Naive thymus-derived CD4-positive, alpha-beta T cell (primary cell): Measurements from ENCODE around the gene PSMB8. TPM values are rescaled to one million over a fixed set of nuclear protein-coding genes. Genes with fewer than 3 reads are reported as not detected.

ENCODE experiments used
- ATAC-seq: fragments of 150-1000 bp; cut with Tn5 transposase; 2 replicates; pipeline ENCODE4 v1.10.0; 2021; ENCODE audit warnings: mild to moderate bottlenecking, moderate library complexity
- CTCF ChIA-PET: fragments of 350-600 bp; sonication (Branson Sonifier 250); formaldehyde crosslinking; loops from one replicate; lab custom pipeline; 2021; ENCODE audit warnings: antibody characterized with exemption; lab: Charles Lee
- POLR2A ChIA-PET: fragments of 350-600 bp; sonication (Branson Sonifier 250); formaldehyde crosslinking; loops from one replicate; lab custom pipeline; 2021; ENCODE audit warnings: antibody characterized with exemption, inconsistent platforms; lab: Charles Lee
- DNase-seq, 9 donors: peaks; one replicate each; pipeline versions ENCODE4 v3.0.0 to v3.0.0-alpha.2; 2020 to 2022; ENCODE audit warnings: mixed read lengths in 1 of 9
- H3K27ac ChIP-seq: one replicate; pipeline ENCODE4 v1.7.0; 2013; ENCODE audit warnings: mild to moderate bottlenecking, low read depth, low read length, moderate library complexity
- H3K27me3 ChIP-seq, 2 donors: one replicate each; pipeline ENCODE4 v1.7.0; 2013; ENCODE audit warnings: low read length in 2 of 2, mild to moderate bottlenecking in 2 of 2, moderate library complexity in 2 of 2; ENCODE audit not compliant: control insufficient read depth in 2 of 2, insufficient read depth in 2 of 2
- H3K36me3 ChIP-seq, 3 experiments: 1 replicate in 2 of 3; 2 replicates in 1 of 3; pipeline ENCODE4 v1.7.0; 2013; ENCODE audit warnings: low read length in 3 of 3, mild to moderate bottlenecking in 3 of 3, moderate library complexity in 1 of 3; ENCODE audit not compliant: insufficient read depth in 3 of 3, control insufficient read depth in 2 of 3
- H3K4me1 ChIP-seq, 2 donors: one replicate each; pipeline ENCODE4 v1.7.0; 2013; ENCODE audit warnings: low read length in 2 of 2, mild to moderate bottlenecking in 2 of 2, moderate library complexity in 1 of 2; ENCODE audit not compliant: control insufficient read depth in 2 of 2, insufficient read depth in 2 of 2
- H3K4me3 ChIP-seq: 2 replicates; pipeline ENCODE4 v1.7.0; 2013; ENCODE audit warnings: mild to moderate bottlenecking, low read length
- H3K9me3 ChIP-seq, 3 experiments: 1 replicate in 2 of 3; 2 replicates in 1 of 3; pipeline ENCODE4 v1.7.0; 2013; ENCODE audit warnings: low read length in 3 of 3; ENCODE audit not compliant: control insufficient read depth in 2 of 3
- H3K27ac Mint-ChIP-seq, 9 donors: one replicate each; pipeline ENCODE4 v1.8.0; 2020 to 2022; ENCODE audit warnings: mixed read lengths in 9 of 9, mild to moderate bottlenecking in 8 of 9, moderate library complexity in 5 of 9, inconsistent platforms in 2 of 9
- H3K27me3 Mint-ChIP-seq, 5 donors: one replicate each; pipeline ENCODE4 v1.8.0; 2021 to 2022; ENCODE audit warnings: mixed read lengths in 5 of 5, mild to moderate bottlenecking in 1 of 5
- H3K36me3 Mint-ChIP-seq, 5 donors: one replicate each; pipeline ENCODE4 v1.8.0; 2020 to 2022; ENCODE audit warnings: mixed read lengths in 5 of 5, mild to moderate bottlenecking in 3 of 5, inconsistent platforms in 1 of 5
- H3K4me1 Mint-ChIP-seq, 7 donors: one replicate each; pipeline ENCODE4 v1.8.0; 2020 to 2022; ENCODE audit warnings: mixed read lengths in 7 of 7, mild to moderate bottlenecking in 3 of 7, inconsistent platforms in 1 of 7
- H3K4me3 Mint-ChIP-seq, 10 donors: one replicate each; pipeline ENCODE4 v1.8.0; 2020 to 2022; ENCODE audit warnings: mild to moderate bottlenecking in 10 of 10, mixed read lengths in 10 of 10, moderate library complexity in 6 of 10, inconsistent platforms in 2 of 10
- H3K9me3 Mint-ChIP-seq, 11 donors: one replicate each; pipeline ENCODE4 v1.8.0; 2020 to 2022; ENCODE audit warnings: mixed read lengths in 11 of 11, mild to moderate bottlenecking in 4 of 11, inconsistent platforms in 1 of 11, moderate library complexity in 1 of 11
- intact Hi-C, 2 donors: fragments of 100-400 bp; cut with micrococcal nuclease; formaldehyde crosslinking; loops; one replicate each; pipeline ENCODE4 v1.15.1; 2023
- polyA plus RNA-seq, 2 donors: library from polyadenylated mRNA; unstranded; fragments of 300-500 nt; fragmentation: Illumina TruSeq; gene quantifications; one replicate each; pipeline ENCODE4 v1.2.3, GENCODE V29; 2021
- total RNA-seq, 6 experiments: library from RNA in 5 of 6; stranded (reverse) in 5 of 6; gene quantifications; 1 replicate in 5 of 6; 2 replicates in 1 of 6; pipeline ENCODE4 v1.2.3 and lab custom pipeline; 2021 to 2026

Gene PSMB8
- total and polyA plus RNA-seq, 7 experiments from 2014 or later, result 111 to 419 (median 146) TPM

DNA sequence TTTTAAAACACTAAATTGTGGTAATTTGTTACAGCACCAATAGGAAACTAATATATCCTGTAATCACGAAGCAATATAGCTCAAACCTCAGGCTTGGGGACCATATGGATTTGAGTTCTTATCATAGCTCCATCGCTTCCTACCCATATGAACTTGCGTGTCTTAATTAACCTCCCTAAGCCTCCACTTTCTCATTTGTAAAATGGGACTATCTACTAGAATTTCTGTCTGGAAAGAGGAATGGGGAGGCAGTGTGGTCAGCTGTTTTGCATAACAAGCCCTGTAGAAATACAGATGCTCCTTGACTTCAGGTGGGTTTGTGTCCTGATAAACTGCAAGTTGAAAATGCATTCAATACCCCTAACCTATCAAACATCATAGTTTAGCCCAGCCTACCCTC lies 44.1 kb downstream of the PSMB8 start:
- Mint-ChIP-seq H3K9me3 (peaks cover 0 to 24% (median 4%) of the 10 kb centered on the region in 11 donors), H3K36me3 (peaks cover 0 to 10% (median 4%) of the 10 kb centered on the region in 5 donors), H3K4me3 (no peak overlapping the region), H3K4me1 (peaks cover 2 to 23% (median 15%) of the 10 kb centered on the region in 7 donors), H3K27me3 (peaks cover 19 to 72% (median 44%) of the 10 kb centered on the region in 5 donors), H3K27ac (no peak overlapping the region)
- no peak overlapping the region for H3K4me3 ChIP-seq
- no peak overlapping the region for H3K27ac ChIP-seq
- no peaks in the 10 kb centered on the region for H3K36me3 ChIP-seq
- ATAC-seq (no peak), DNase-seq (no peak)
- H3K9me3 ChIP-seq, result peaks cover 0 to 10% (median 0%) of the 10 kb centered on the region in 3 experiments
- intact Hi-C loops, result loop anchor here in 1 of 2 donors (10.0 kb wide), 1 partner anchor 555 kb away; no protein-coding TSS in a partner anchor
- POLR2A ChIA-PET, result interaction anchor here (0.6 to 1.6 kb wide), 2 partner anchors 40 to 83 kb away, joined by 3 to 4 read pairs; no protein-coding TSS in a partner anchor
- CTCF ChIA-PET, result interaction anchor here (1.0 to 2.6 kb wide), 3 partner anchors 68 to 386 kb away, joined by 3 to 11 read pairs (median 3); no protein-coding TSS in a partner anchor
- no peaks in the 10 kb centered on the region for H3K27me3 ChIP-seq
- H3K4me1 ChIP-seq, result peaks cover 5% of the 10 kb centered on the region in 2 donors

DNA sequence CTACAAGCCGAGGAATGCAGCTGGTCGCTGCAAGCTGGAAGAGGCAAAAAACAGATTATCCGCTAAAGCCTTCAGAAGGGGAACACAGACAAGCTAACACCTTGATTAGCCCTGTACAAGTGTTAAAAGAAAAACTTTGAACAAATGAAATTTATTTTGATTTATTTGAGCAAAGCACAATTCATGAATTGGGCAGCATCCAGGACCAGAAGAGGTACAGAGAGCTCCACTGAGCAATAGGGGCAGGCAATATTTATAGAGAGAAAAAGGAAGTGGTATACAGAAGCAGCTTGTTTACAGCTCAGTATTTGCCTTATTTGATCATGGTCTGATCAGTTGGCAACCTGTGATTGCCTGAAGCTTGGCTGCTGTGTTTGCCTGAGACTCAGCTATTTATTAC lies 44.7 kb downstream of the PSMB8 start:
- POLR2A ChIA-PET, result interaction anchor here (0.6 to 1.6 kb wide), 2 partner anchors 40 to 83 kb away, joined by 3 to 4 read pairs; no protein-coding TSS in a partner anchor

DNA sequence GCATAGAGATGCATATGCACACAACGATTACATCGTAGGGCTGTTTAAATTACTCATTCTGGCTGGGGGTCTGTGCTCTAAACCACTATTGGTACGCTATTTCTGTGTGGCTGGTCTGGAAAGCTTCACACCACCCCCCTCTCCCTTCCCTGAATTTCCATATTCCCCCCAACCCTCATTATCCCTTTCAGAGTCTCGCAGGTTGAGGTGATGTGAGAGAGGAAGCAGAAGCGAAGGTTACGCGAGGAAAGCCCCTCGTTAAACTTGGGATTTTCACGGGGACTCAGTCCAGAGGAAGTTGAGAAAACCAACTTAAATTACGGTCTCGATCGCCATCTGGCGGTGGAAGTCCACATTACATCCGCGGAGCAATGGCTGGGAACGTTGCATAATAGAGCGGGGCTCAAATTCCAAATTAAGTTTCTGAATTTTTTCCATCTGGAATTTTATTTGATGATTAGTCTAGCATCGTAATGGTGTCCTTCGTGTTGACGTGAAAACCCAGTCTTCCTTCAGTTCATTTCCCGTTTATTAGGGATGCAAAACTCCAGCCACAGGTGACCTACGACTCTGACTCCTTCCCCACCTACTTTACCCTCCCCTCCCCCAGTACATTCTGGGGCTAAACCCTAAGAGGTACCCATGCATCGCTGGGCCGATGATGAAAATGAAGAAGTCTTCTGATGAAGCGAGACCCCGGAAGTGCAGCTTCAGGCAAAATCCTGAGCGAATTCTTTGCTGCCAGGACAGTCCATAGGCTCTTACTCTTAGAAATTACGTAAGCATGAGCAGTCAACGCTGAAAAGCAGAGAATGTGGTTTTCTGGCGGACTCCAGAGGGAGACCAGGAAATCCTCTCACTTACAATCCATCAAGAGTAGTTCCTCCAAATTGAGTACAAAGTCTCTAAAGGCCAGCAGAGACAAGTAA lies 46.7 kb downstream of the PSMB8 start:
- ChIA-PET POLR2A (interaction anchor here (0.6 to 1.0 kb wide), 2 partner anchors 15 to 380 kb away, joined by 3 to 4 read pairs; no protein-coding TSS in a partner anchor), CTCF (interaction anchor here (0.6 to 1.6 kb wide), 4 partner anchors 11 to 85 kb away, joined by 3 read pairs; no protein-coding TSS in a partner anchor)
- Histone ChIP-seq H3K4me3 (no peak overlapping the region), H3K4me1 (peaks cover 5 to 16% of the 10 kb centered on the region in 2 donors), H3K27me3 (peaks cover 0 to 5% of the 10 kb centered on the region in 2 donors), H3K27ac (no peak overlapping the region), H3K36me3 (no peaks in the 10 kb centered on the region), H3K9me3 (peaks cover 0 to 10% (median 0%) of the 10 kb centered on the region in 3 experiments)
- Mint-ChIP-seq H3K27me3 (peaks cover 0 to 70% (median 29%) of the 10 kb centered on the region in 5 donors), H3K4me1 (peaks cover 15 to 35% (median 27%) of the 10 kb centered on the region in 7 donors), H3K9me3 (peaks cover 0 to 15% (median 4%) of the 10 kb centered on the region in 11 donors), H3K4me3 (peak overlapping the region in 9 of 10 donors; percentile 35 to 80 (median 68)), H3K27ac (peak overlapping the region in 1 of 9 donors; percentile 23), H3K36me3 (peaks cover 0 to 10% (median 4%) of the 10 kb centered on the region in 5 donors)
- intact Hi-C loops, result loop anchor here (1.0 to 10.0 kb wide), 9 partner anchors 71 to 552 kb away; no protein-coding TSS in a partner anchor
- ATAC-seq, result peak; percentile 80
- peak; percentile 38 to 79 (median 62) for DNase-seq

More for the DNA sequence above, 44.7 kb downstream of the PSMB8 start:
- DNase-seq (no peak), ATAC-seq (no peak)
- Mint-ChIP-seq H3K4me1 (peaks cover 7 to 29% (median 20%) of the 10 kb centered on the region in 7 donors), H3K4me3 (no peak overlapping the region), H3K27ac (no peak overlapping the region), H3K9me3 (peaks cover 0 to 18% (median 4%) of the 10 kb centered on the region in 11 donors), H3K36me3 (peaks cover 0 to 10% (median 4%) of the 10 kb centered on the region in 5 donors), H3K27me3 (peaks cover 13 to 72% (median 38%) of the 10 kb centered on the region in 5 donors)
- peaks cover 0 to 10% (median 0%) of the 10 kb centered on the region in 3 experiments for H3K9me3 ChIP-seq
- intact Hi-C loops, result loop anchor here in 1 of 2 donors (10.0 kb wide), 1 partner anchor 554 kb away; no protein-coding TSS in a partner anchor
- peaks cover 5 to 11% of the 10 kb centered on the region in 2 donors for H3K4me1 ChIP-seq
- no peaks in the 10 kb centered on the region for H3K27me3 ChIP-seq
- no peak overlapping the region for H3K27ac ChIP-seq
- H3K36me3 ChIP-seq, result no peaks in the 10 kb centered on the region
- no peak overlapping the region for H3K4me3 ChIP-seq
- CTCF ChIA-PET, result interaction anchor here (0.7 to 2.6 kb wide), 4 partner anchors 68 to 685 kb away, joined by 3 to 11 read pairs (median 3); no protein-coding TSS in a partner anchor

DNA sequence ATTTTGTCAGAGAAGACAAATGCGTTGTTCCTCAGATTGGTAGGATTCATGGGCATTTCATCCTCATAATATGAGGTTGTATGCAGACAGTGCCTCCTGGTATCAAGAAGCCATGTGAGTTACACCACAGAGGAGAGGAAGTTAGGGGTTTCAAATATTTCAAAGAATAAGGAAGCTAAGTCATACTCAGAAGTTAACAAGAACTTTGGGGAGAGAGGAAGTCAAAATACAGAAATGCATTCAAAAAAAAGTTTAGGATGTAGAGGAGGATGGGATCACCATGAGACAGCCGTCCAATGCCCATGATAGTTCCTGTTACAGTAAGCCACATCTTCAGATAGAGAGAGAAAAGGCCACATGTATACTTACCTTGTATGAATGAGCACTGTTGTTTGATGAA lies 49.3 kb downstream of the PSMB8 start:
- CTCF ChIA-PET, result interaction anchor here (0.9 to 3.3 kb wide), 6 partner anchors 8 to 381 kb away, joined by 3 to 23 read pairs (median 6); no protein-coding TSS in a partner anchor
- Histone ChIP-seq H3K9me3 (peaks cover 0 to 10% (median 0%) of the 10 kb centered on the region in 3 experiments), H3K36me3 (no peaks in the 10 kb centered on the region), H3K4me1 (peaks cover 5 to 16% of the 10 kb centered on the region in 2 donors), H3K27me3 (peaks cover 0 to 5% of the 10 kb centered on the region in 2 donors), H3K4me3 (no peak overlapping the region), H3K27ac (no peak overlapping the region)
- DNase-seq, result no peak
- peak; percentile 77 for ATAC-seq
- peaks cover 0 to 15% (median 4%) of the 10 kb centered on the region in 11 donors for H3K9me3 Mint-ChIP-seq
- intact Hi-C loops, result loop anchor here in 1 of 2 donors (10.0 kb wide), 1 partner anchor 550 kb away; no protein-coding TSS in a partner anchor
- H3K27ac Mint-ChIP-seq, result no peak overlapping the region
- peaks cover 0 to 77% (median 25%) of the 10 kb centered on the region in 5 donors for H3K27me3 Mint-ChIP-seq
- peaks cover 15 to 35% (median 27%) of the 10 kb centered on the region in 7 donors for H3K4me1 Mint-ChIP-seq
- peaks cover 0 to 10% (median 4%) of the 10 kb centered on the region in 5 donors for H3K36me3 Mint-ChIP-seq
- peak overlapping the region in 2 of 10 donors; percentile 0 to 9 for H3K4me3 Mint-ChIP-seq
- POLR2A ChIA-PET, result no interaction called here

DNA sequence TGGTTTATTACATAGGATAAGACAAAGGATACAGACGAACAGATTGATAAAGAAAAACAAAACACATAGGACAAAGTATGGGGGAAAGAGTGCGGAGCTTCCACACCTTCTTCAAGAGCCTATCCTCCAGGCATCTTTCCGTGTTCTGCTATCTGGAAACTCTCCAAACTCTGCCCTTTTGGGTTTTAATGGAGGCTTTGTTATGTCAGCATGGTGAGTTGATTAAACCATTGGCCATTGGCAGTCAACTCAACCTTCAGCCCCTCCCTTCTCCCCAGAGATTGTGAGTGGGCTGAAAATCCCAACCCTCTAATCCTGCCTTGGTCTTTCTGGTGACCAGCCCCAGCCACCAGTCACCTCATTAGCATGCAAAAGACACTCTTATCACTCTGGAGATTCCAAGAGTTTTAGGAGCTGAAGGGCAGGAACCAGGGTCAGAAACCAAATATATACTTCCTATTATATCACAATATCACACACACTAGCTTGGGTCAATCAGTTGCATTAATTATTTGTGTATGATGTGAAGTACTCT lies 50.9 kb downstream of the PSMB8 start:
- Histone ChIP-seq H3K27ac (no peak overlapping the region), H3K4me3 (no peak overlapping the region), H3K9me3 (no peaks in the 10 kb centered on the region), H3K27me3 (peaks cover 0 to 5% of the 10 kb centered on the region in 2 donors), H3K36me3 (no peaks in the 10 kb centered on the region), H3K4me1 (peaks cover 5 to 16% of the 10 kb centered on the region in 2 donors)
- POLR2A ChIA-PET, result interaction anchor here (0.7 to 0.8 kb wide), 2 partner anchors 9 to 378 kb away, joined by 3 read pairs; no protein-coding TSS in a partner anchor
- H3K27ac Mint-ChIP-seq, result no peak overlapping the region
- ATAC-seq, result no peak
- CTCF ChIA-PET, result interaction anchor here (0.7 to 3.3 kb wide), 5 partner anchors 45 to 547 kb away, joined by 3 to 23 read pairs (median 4); partner anchors contain the start of gene TAP2
- H3K27me3 Mint-ChIP-seq, result peaks cover 0 to 74% (median 16%) of the 10 kb centered on the region in 5 donors
- no peak for DNase-seq
- no peak overlapping the region for H3K4me3 Mint-ChIP-seq
- intact Hi-C loops, result loop anchor here in 1 of 2 donors (10.0 kb wide), 1 partner anchor 548 kb away; no protein-coding TSS in a partner anchor
- H3K9me3 Mint-ChIP-seq, result peaks cover 0 to 3% (median 0%) of the 10 kb centered on the region in 11 donors
- peaks cover 15 to 35% (median 27%) of the 10 kb centered on the region in 7 donors for H3K4me1 Mint-ChIP-seq
- no peaks in the 10 kb centered on the region for H3K36me3 Mint-ChIP-seq
